ENCODE data around the gene RNF135.

- TF ChIP-seq TAF1 (IDR thresholded peaks at IDR 0.05; ENCODE audit: low read depth, low read length) (no peak), POU2F2 (IDR thresholded peaks at IDR 0.05; ENCODE audit: low read depth, low read length) (no peak), SPI1 (IDR thresholded peaks at IDR 0.05; ENCODE audit: low read depth, low read length) (no peak), POLR2AphosphoS5 (IDR thresholded peaks at IDR 0.05; ENCODE audit: low read depth, low read length) (no peak), POLR2A (IDR thresholded peaks at IDR 0.05; ENCODE audit: low read depth, low read length) (no peak), PAX5 (IDR thresholded peaks at IDR 0.05; ENCODE audit: insufficient read depth, low read length, severe bottlenecking) (no peak)
Measured at GRCh38 chr17:31007695-31008373, 37.0 kb downstream of the RNF135 start.

All from GM12891 (cell line).